Measurements from ENCODE around the gene PCED1A.

PCED1A gene

DNA sequence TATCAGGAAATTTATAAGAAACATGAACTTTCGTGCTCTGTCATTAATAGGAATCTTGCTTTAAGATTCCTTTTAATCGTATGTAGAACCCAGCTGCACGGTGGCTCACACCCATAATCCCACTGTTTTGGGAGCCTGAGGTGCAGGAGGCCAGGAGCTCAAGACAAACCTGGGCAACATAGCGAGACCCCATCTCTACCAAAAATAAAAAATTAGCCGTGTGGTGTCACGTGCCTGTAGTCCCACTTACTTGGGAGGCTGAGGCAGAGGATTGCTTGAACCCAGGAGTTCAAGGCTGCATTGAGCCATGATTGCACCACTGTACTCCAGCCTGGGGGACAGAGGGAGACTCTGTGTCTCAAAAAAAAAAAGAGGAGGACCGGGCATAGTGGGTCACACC is 40.2 kb upstream of the PCED1A start:
- TF ChIP-seq, protein P1, sequence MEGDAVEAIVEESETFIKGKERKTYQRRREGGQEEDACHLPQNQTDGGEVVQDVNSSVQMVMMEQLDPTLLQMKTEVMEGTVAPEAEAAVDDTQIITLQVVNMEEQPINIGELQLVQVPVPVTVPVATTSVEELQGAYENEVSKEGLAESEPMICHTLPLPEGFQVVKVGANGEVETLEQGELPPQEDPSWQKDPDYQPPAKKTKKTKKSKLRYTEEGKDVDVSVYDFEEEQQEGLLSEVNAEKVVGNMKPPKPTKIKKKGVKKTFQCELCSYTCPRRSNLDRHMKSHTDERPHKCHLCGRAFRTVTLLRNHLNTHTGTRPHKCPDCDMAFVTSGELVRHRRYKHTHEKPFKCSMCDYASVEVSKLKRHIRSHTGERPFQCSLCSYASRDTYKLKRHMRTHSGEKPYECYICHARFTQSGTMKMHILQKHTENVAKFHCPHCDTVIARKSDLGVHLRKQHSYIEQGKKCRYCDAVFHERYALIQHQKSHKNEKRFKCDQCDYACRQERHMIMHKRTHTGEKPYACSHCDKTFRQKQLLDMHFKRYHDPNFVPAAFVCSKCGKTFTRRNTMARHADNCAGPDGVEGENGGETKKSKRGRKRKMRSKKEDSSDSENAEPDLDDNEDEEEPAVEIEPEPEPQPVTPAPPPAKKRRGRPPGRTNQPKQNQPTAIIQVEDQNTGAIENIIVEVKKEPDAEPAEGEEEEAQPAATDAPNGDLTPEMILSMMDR (IDR thresholded peaks at IDR 0.05; ENCODE audit: low read depth, low read length), result no peak
- H3K4me3 ChIP-seq (ENCODE audit: low read depth, low read length), result no peak overlapping the region

DNA sequence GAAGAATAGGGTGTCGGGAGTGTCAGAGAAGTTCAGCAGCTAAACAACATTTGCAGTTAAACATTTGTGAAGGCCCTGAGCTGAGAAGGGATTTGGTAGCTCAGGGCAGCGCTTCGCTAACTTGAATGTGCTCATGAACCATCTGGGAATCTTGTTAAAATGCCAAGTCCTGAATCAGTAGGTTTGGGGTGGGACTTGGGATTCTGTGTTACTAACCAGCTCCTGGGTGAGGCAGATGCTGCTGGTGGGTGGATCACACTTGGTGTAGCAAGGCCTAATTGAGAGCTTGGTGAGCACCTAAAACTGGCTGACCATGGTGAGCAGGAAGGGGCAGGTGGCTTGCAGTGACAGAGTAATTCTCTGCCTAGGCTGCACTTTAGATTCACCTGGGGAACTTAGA is 38.7 kb upstream of the PCED1A start:
- H3K4me3 ChIP-seq (ENCODE audit: low read depth, low read length), result no peak overlapping the region
- TF ChIP-seq, protein P1 (IDR thresholded peaks at IDR 0.05; ENCODE audit: low read depth, low read length), result no peak

DNA sequence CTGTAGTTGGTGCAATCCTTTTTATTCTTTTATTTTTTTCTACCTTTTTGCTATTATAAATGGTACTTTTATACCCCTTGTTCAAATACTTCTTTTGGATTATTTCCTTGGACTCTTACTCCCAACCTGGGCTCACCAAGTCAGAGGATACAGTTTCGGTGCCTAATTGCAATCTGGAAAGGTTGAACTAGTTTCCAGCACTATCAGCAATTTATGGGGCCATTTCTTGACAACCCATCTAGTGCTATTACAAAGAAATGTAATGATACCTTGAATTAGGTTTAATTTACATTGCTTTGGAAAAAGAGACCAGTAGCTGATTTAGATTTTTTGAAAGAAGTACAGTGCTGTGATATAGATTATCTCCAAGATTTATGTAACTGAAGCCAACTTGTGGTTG is 38.1 kb upstream of the PCED1A start:
- TF ChIP-seq, protein P1 (IDR thresholded peaks at IDR 0.05; ENCODE audit: low read depth, low read length), result no peak

DNA sequence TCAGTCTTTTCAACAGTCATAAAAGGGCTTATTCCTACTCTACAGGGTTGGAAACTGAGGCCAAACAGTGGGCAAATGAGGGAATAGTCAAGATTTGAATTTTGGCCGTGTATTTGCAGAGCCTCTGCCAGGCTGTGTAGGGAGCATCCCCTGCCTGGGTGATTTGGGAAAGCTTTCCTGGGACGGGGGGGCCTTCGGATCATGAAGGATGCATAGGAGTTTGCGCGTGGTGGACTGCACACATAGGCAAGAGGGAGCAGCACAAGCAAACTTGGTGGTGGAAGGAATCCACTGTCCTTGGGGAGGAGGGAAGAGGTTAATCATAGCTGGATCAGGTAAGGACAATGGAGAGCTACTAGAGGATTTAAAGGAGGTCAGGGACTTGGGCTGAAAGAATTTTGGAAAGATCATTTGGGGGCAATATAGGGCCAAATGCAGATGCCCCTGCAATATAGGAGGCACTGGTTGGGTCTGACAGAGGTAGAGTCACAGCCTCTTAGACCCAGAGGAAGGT is 35.3 kb upstream of the PCED1A start:
- TF ChIP-seq, protein P1 (IDR thresholded peaks at IDR 0.05; ENCODE audit: low read depth, low read length), result no peak
- H3K4me3 ChIP-seq (ENCODE audit: low read depth, low read length), result no peak overlapping the region

More for the DNA sequence above, 38.1 kb upstream of the PCED1A start:
- no peak overlapping the region for H3K4me3 ChIP-seq (ENCODE audit: low read depth, low read length)

DNA sequence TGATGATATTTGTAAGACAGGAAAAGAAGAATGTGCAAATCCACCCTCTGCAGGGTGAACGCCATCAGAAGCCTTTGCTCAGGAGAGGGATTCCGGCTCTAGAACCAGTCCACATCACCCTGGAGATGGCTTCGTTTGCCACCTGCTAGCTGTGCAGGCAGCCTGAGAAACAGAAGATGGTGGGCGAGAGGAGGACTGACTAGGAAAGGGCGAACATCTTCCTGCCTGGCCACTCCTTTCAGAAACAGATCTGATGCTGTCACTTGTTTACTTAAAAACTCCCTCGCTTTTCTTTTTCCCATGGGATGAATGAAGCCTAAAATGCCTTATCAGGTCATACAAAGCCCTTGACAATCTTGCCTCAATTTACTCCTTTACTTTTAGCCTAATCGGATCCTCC is 34.0 kb upstream of the PCED1A start:
- TF ChIP-seq, protein P1 (IDR thresholded peaks at IDR 0.05; ENCODE audit: low read depth, low read length), result no peak
- H3K4me3 ChIP-seq (ENCODE audit: low read depth, low read length), result peak overlapping the region; percentile 91

DNA sequence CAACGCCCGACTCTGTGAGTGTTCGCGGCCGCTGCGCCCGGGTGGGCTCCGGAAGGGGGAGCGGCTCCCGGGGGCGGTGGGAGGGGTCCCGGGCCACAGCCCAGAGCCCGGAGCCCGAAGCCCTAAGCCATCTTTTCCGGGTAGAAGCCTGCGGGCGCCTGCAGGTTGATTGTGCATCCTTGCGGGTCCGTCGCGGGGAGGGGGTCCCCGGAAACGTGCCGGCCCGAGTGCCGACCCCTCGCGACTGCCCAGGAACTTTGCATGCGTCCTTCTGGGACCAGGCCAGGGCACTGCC is 33.2 kb upstream of the PCED1A start:
- TF ChIP-seq, protein P1 (IDR thresholded peaks at IDR 0.05; ENCODE audit: low read depth, low read length), result no peak
- H3K4me3 ChIP-seq (ENCODE audit: low read depth, low read length), result peak overlapping the region; percentile 91

DNA sequence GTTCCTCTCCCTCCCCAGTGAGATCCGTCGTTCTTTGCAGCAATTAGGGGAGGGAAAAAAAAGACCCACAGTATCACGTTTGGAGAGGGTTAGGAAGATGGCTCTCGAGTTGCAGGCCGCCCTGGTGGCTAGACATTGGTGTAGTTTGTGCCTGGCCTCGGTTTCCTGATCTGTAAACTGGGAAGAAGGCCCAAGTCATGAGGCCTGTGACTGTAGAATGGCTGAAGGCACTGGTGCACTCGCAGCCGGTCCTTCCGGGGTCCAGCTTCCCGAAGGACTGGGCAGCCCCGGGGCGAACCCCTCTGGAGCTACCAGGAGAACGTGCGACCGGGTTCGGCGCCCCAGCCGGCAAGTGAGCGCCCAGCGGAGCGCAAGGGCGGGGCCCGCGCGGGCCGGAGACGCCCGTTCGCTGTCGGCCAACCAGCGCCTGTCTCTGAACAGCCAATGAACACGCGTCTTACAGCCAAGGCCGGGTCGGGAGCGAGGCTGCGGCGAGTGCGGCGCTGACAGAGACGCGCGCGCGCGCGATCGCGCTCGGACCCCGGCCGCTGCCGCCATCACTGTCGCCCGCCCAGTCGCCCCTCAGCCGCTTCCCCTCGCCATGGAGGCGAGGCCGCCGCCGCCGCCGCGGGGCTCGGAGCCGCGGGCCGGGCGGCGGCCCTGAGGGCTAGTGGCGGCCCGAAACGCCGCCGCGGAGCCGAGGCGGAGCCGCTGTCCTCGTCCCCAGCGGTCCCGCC is 32.7 kb upstream of the PCED1A start, which contains the start of gene PTPRA:
Gene PTPRA, plus strand, starts transcription at position 472 of the 737 bp plus-strand sequence. CDS start 90,797 bp downstream, outside the sequence.
- TF ChIP-seq, protein P1 (IDR thresholded peaks at IDR 0.05; ENCODE audit: low read depth, low read length), result no peak
- H3K4me3 ChIP-seq (ENCODE audit: low read depth, low read length), result peak within 1 kb of the TSS; percentile 91
